Measurements from ENCODE around the gene MRPL20.
A peak's percentile ranks its signal among the peaks of the same experiment; 100 is the strongest.

MRPL20 gene

DNA sequence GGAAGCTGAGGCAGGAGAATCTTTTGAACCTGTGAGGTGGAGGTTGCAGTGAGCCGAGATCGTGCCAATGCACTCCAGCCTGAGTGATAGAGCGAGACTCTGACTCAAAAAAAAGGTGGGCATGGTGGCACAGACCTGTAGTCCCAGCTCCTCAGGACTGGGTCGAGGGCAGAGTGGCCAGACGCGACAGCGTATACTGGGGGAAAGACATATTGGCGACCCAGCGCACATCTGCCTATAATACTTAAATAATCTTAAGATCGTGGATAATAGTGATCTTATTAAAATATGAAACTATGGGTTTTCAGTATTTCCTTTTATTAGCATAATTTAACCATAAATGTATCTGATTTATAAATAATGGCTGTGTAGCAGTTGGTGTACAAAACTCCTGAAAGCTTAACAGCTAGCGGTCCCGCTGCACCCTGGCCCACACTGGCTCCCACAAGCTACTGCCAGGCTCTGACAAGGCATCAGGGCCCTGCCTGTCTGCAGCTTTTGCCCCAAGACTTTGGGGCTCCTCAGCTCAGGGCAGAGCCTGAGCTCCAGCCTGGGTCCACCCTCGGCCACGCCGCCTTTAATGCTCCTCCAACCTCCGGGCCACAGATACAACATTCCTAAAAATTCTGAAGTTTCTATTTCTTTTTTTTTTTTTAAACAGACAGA is 29.4 kb downstream of the MRPL20 start:
- no peak for ATAC-seq

DNA sequence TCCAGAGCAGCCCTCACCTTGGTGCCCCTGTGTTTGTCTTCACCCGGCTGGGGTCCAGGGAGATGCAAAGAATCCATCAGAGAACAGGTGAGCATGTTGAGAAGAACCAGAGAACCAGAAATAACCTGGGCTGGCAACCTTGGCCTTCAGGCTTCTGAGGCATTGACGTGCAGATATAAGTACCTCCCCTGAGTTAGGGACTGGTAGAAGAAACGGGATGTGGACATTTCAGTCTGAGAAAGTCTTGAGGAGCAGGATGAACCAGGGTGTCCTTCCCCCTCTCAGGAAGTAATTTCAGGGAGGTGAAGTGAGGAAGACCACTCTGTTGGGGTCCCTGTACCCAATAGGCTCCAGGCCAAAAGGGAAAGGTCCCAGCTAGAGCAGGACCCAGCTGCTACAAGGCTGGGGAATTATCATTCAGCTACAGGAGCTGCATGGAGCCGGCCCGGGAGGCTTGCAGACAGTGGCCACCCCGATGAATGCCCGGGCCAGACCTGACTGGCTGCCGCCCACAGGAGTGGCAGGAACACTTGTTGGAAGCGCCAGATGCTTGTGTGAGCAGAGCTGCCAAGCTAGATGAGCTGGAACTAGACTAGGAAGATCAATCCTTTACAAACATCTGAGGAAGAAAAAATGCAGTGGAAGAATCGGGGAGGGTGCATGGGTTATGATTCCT is 30.4 kb downstream of the MRPL20 start:
- TF ChIP-seq PPARA (CRISPR knock-in tag; IDR thresholded peaks at IDR 0.05; ENCODE audit: borderline replicate concordance): no peak
- no peak for ATAC-seq

More for the DNA sequence above, 29.4 kb downstream of the MRPL20 start:
- TF ChIP-seq ZFP30 (CRISPR knock-in tag; IDR thresholded peaks at IDR 0.05) (no peak), OSR1 (CRISPR knock-in tag; IDR thresholded peaks at IDR 0.05) (no peak), TCF4 (CRISPR knock-in tag; IDR thresholded peaks at IDR 0.05; ENCODE audit: borderline replicate concordance) (no peak), ZFP3 (CRISPR knock-in tag; IDR thresholded peaks at IDR 0.05) (no peak), ZNF70 (CRISPR knock-in tag; IDR thresholded peaks at IDR 0.05) (no peak), BACH2 (CRISPR knock-in tag; IDR thresholded peaks at IDR 0.05; ENCODE audit: borderline replicate concordance) (no peak), GLIS3 (CRISPR knock-in tag; IDR thresholded peaks at IDR 0.05) (no peak), ARNTL (CRISPR knock-in tag; IDR thresholded peaks at IDR 0.05; ENCODE audit: borderline replicate concordance, low read depth) (no peak), ZNF8 (CRISPR knock-in tag; IDR thresholded peaks at IDR 0.05) (no peak)
- TF ChIP-seq, protein P1, sequence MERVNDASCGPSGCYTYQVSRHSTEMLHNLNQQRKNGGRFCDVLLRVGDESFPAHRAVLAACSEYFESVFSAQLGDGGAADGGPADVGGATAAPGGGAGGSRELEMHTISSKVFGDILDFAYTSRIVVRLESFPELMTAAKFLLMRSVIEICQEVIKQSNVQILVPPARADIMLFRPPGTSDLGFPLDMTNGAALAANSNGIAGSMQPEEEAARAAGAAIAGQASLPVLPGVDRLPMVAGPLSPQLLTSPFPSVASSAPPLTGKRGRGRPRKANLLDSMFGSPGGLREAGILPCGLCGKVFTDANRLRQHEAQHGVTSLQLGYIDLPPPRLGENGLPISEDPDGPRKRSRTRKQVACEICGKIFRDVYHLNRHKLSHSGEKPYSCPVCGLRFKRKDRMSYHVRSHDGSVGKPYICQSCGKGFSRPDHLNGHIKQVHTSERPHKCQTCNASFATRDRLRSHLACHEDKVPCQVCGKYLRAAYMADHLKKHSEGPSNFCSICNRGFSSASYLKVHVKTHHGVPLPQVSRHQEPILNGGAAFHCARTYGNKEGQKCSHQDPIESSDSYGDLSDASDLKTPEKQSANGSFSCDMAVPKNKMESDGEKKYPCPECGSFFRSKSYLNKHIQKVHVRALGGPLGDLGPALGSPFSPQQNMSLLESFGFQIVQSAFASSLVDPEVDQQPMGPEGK (CRISPR knock-in tag; IDR thresholded peaks at IDR 0.05; ENCODE audit: borderline replicate concordance): no peak

DNA sequence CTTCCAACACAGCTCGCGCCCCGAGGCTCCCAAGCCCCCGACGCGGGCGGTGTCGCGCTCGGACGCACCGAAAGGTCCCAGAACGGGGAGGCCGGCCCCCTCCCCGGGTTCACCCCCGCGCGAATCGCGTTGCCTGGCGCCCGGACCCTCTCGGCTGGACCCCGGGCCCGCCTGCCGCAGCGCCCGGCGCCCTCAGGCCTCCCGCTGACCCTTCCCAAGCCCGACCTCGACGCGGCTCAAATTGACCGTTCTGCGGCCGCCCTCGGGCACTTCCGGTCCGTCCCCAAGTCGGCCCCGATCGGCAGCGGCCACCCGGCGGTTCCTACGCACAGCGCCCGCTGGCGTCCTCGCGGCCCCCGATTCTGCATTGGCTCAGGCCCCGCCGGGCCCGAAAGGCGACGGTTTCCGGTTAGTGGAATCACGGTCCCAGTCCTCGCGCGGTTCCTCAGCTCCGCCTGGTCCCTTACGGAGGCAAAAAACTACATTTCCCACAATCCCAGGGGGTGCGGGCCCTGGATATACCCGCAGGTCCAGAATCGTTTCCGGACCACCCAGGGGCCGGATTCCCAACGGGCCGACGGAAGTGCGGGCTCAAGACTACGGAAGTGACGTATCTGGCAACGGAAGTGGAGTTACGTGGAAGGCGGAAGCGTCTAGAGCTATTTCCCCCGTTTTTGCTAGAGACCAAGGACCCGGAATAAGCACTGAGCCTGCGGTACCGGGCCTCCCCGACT is 32.0 kb downstream of the MRPL20 start, which contains the start of gene AURKAIP1:
Gene AURKAIP1 (minus strand): TSS at position 279 of the 734 bp plus-strand sequence. CDS start 451 bp downstream, outside the sequence.
- peak; percentile 95 for ATAC-seq
- no peak for TF ChIP-seq GLIS3 (CRISPR knock-in tag; IDR thresholded peaks at IDR 0.05)
- no peak for TF ChIP-seq ZC3H10 (CRISPR knock-in tag; IDR thresholded peaks at IDR 0.05)
- no peak for TF ChIP-seq ARNTL (CRISPR knock-in tag; IDR thresholded peaks at IDR 0.05; ENCODE audit: borderline replicate concordance, low read depth)
- TF ChIP-seq TOX (CRISPR knock-in tag; IDR thresholded peaks at IDR 0.05; ENCODE audit: borderline replicate concordance): no peak
- no peak for TF ChIP-seq BACH2 (CRISPR knock-in tag; IDR thresholded peaks at IDR 0.05; ENCODE audit: borderline replicate concordance)
- TF ChIP-seq, protein P2, sequence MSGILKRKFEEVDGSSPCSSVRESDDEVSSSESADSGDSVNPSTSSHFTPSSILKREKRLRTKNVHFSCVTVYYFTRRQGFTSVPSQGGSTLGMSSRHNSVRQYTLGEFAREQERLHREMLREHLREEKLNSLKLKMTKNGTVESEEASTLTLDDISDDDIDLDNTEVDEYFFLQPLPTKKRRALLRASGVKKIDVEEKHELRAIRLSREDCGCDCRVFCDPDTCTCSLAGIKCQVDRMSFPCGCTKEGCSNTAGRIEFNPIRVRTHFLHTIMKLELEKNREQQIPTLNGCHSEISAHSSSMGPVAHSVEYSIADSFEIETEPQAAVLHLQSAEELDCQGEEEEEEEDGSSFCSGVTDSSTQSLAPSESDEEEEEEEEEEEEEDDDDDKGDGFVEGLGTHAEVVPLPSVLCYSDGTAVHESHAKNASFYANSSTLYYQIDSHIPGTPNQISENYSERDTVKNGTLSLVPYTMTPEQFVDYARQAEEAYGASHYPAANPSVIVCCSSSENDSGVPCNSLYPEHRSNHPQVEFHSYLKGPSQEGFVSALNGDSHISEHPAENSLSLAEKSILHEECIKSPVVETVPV (CRISPR knock-in tag; IDR thresholded peaks at IDR 0.05): no peak
- TF ChIP-seq SNAI2 (CRISPR knock-in tag; IDR thresholded peaks at IDR 0.05): no peak
- TF ChIP-seq ISL1 (CRISPR knock-in tag; IDR thresholded peaks at IDR 0.05): no peak
- TF ChIP-seq TCF4 (CRISPR knock-in tag; IDR thresholded peaks at IDR 0.05; ENCODE audit: borderline replicate concordance): no peak
- TF ChIP-seq, protein P3, sequence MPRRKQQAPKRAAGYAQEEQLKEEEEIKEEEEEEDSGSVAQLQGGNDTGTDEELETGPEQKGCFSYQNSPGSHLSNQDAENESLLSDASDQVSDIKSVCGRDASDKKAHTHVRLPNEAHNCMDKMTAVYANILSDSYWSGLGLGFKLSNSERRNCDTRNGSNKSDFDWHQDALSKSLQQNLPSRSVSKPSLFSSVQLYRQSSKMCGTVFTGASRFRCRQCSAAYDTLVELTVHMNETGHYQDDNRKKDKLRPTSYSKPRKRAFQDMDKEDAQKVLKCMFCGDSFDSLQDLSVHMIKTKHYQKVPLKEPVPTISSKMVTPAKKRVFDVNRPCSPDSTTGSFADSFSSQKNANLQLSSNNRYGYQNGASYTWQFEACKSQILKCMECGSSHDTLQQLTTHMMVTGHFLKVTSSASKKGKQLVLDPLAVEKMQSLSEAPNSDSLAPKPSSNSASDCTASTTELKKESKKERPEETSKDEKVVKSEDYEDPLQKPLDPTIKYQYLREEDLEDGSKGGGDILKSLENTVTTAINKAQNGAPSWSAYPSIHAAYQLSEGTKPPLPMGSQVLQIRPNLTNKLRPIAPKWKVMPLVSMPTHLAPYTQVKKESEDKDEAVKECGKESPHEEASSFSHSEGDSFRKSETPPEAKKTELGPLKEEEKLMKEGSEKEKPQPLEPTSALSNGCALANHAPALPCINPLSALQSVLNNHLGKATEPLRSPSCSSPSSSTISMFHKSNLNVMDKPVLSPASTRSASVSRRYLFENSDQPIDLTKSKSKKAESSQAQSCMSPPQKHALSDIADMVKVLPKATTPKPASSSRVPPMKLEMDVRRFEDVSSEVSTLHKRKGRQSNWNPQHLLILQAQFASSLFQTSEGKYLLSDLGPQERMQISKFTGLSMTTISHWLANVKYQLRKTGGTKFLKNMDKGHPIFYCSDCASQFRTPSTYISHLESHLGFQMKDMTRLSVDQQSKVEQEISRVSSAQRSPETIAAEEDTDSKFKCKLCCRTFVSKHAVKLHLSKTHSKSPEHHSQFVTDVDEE (CRISPR knock-in tag; IDR thresholded peaks at IDR 0.05): peak; percentile 67
- no peak for TF ChIP-seq ZFP30 (CRISPR knock-in tag; IDR thresholded peaks at IDR 0.05)
- no peak for TF ChIP-seq ZNF565 (CRISPR knock-in tag; conservative IDR thresholded peaks at IDR 0.05; ENCODE audit: low read depth)
- TF ChIP-seq ZNF70 (CRISPR knock-in tag; IDR thresholded peaks at IDR 0.05): peak; percentile 10; the same call in 1 of the 2 replicates
- TF ChIP-seq PPARA (CRISPR knock-in tag; IDR thresholded peaks at IDR 0.05; ENCODE audit: borderline replicate concordance): no peak
- TF ChIP-seq RARB (CRISPR knock-in tag; IDR thresholded peaks at IDR 0.05): no peak; the same call in 1 of the 2 replicates
- TF ChIP-seq ZNF8 (CRISPR knock-in tag; IDR thresholded peaks at IDR 0.05): peak; percentile 62; the same call in 1 of the 2 replicates
- TF ChIP-seq, protein P4, sequence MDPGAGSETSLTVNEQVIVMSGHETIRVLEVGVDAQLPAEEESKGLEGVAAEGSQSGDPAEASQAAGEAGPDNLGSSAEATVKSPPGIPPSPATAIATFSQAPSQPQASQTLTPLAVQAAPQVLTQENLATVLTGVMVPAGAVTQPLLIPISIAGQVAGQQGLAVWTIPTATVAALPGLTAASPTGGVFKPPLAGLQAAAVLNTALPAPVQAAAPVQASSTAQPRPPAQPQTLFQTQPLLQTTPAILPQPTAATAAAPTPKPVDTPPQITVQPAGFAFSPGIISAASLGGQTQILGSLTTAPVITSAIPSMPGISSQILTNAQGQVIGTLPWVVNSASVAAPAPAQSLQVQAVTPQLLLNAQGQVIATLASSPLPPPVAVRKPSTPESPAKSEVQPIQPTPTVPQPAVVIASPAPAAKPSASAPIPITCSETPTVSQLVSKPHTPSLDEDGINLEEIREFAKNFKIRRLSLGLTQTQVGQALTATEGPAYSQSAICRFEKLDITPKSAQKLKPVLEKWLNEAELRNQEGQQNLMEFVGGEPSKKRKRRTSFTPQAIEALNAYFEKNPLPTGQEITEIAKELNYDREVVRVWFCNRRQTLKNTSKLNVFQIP (CRISPR knock-in tag; IDR thresholded peaks at IDR 0.05; ENCODE audit: borderline replicate concordance, low read depth): peak; percentile 88; the same call in 1 of the 2 replicates
- TF ChIP-seq OSR1 (CRISPR knock-in tag; IDR thresholded peaks at IDR 0.05): no peak
- TF ChIP-seq, protein P5, sequence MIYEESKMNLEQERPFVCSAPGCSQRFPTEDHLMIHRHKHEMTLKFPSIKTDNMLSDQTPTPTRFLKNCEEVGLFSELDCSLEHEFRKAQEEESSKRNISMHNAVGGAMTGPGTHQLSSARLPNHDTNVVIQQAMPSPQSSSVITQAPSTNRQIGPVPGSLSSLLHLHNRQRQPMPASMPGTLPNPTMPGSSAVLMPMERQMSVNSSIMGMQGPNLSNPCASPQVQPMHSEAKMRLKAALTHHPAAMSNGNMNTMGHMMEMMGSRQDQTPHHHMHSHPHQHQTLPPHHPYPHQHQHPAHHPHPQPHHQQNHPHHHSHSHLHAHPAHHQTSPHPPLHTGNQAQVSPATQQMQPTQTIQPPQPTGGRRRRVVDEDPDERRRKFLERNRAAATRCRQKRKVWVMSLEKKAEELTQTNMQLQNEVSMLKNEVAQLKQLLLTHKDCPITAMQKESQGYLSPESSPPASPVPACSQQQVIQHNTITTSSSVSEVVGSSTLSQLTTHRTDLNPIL (CRISPR knock-in tag; IDR thresholded peaks at IDR 0.05; ENCODE audit: low read depth): no peak
- TF ChIP-seq, protein P1 (CRISPR knock-in tag; IDR thresholded peaks at IDR 0.05; ENCODE audit: borderline replicate concordance): peak; percentile 72; the same call in 1 of the 2 replicates
- no peak for TF ChIP-seq CSDC2 (CRISPR knock-in tag; IDR thresholded peaks at IDR 0.05)
- TF ChIP-seq ESRRG (CRISPR knock-in tag; IDR thresholded peaks at IDR 0.05): no peak
- peak; percentile 80; the same call in 1 of the 2 replicates for TF ChIP-seq ZFP3 (CRISPR knock-in tag; IDR thresholded peaks at IDR 0.05)

All from SK-N-SH treated with all-trans-retinoic acid at 6 μM for 48 hours (cell line).